Daoy (cell line): Measurements from ENCODE around the gene MBD5. TPM values are rescaled to one million over a fixed set of nuclear protein-coding genes. Genes with fewer than 3 reads are reported as not detected.

Experiments
- DNase-seq: peaks from one replicate; pipeline ENCODE4 v3.0.0-alpha.2; 2015; ENCODE audit warnings: low read depth
- total RNA-seq: library from RNA; depleted of rRNA; stranded (reverse); fragments of >200 nt; shearing (Covaris generic); gene quantifications from 2 replicates; pipeline ENCODE4 v1.2.3, GENCODE V29; 2014

MBD5 gene
- total RNA-seq, 1 experiment from 2014 or later, result 5.1 TPM

- DNase-seq, result no peak
Observed at GRCh38 chr2:148110184-148110583, 89.3 kb downstream of the MBD5 start.

GRCh38 chr2:148122788-148123187, 101.9 kb downstream of the MBD5 start:
- DNase-seq, result peak; percentile 12

GRCh38 chr2:148124271-148124670, 103.4 kb downstream of the MBD5 start:
- DNase-seq, result no peak

- no peak for DNase-seq
Observed at GRCh38 chr2:148130581-148130980, 109.7 kb downstream of the MBD5 start.

GRCh38 chr2:148132412-148132811, 111.5 kb downstream of the MBD5 start:
- no peak for DNase-seq

GRCh38 chr2:148135705-148136104, 114.8 kb downstream of the MBD5 start:
- DNase-seq, result no peak

- DNase-seq, result no peak
Observed at GRCh38 chr2:148136441-148136840, 115.5 kb downstream of the MBD5 start.

- no peak for DNase-seq
Observed at GRCh38 chr2:148161909-148162435, 141.1 kb downstream of the MBD5 start.

GRCh38 chr2:148162871-148163270, 142.0 kb downstream of the MBD5 start:
- DNase-seq, result no peak

- no peak for DNase-seq
Observed at GRCh38 chr2:148165975-148166374, 145.1 kb downstream of the MBD5 start.

GRCh38 chr2:148167241-148167766, 146.4 kb downstream of the MBD5 start:
- no peak for DNase-seq

GRCh38 chr2:148167855-148168254, 147.0 kb downstream of the MBD5 start:
- no peak for DNase-seq

GRCh38 chr2:148172131-148172753, 151.4 kb downstream of the MBD5 start:
- DNase-seq, result no peak

GRCh38 chr2:148173168-148173567, 152.3 kb downstream of the MBD5 start:
- no peak for DNase-seq

GRCh38 chr2:148177559-148177958, 156.7 kb downstream of the MBD5 start:
- no peak for DNase-seq

GRCh38 chr2:148179724-148180123, 158.8 kb downstream of the MBD5 start:
- no peak for DNase-seq

- DNase-seq, result no peak
Observed at GRCh38 chr2:148184976-148185375, 164.1 kb downstream of the MBD5 start.

- no peak for DNase-seq
Observed at GRCh38 chr2:148194882-148195281, 174.0 kb downstream of the MBD5 start.

GRCh38 chr2:148201075-148202004, 180.4 kb downstream of the MBD5 start:
- DNase-seq, result peak; percentile 26

- no peak for DNase-seq
Observed at GRCh38 chr2:148202237-148202636, 181.3 kb downstream of the MBD5 start.

GRCh38 chr2:148207111-148207510, 186.2 kb downstream of the MBD5 start:
- no peak for DNase-seq

- DNase-seq, result peak; percentile 17
Observed at GRCh38 chr2:148209603-148210002, 188.7 kb downstream of the MBD5 start.
